Tibial nerve (tissue), 4 donors: ENCODE measurements around the gene NOVA2. TPM values are rescaled to one million over a fixed set of nuclear protein-coding genes. Genes with fewer than 3 reads are reported as not detected.

ENCODE experiments used
- DNase-seq, 2 donors: peaks; one replicate each; pipeline ENCODE4 v3.0.0-alpha.2; 2019; ENCODE audit warnings: low spot score in 2 of 2
- H3K27ac ChIP-seq, 4 donors: fragments of 200-600 bp; sonication (generic) in 3 of 4; one replicate each; pipeline ENCODE4 v1.5.1; 2017 to 2019; ENCODE audit warnings: mild to moderate bottlenecking in 1 of 4
- H3K27me3 ChIP-seq, 2 donors: fragments of 200-600 bp; sonication (generic) in 1 of 2; one replicate each; pipeline versions ENCODE4 v1.5.1 to v1.6.0; 2017 to 2019
- H3K36me3 ChIP-seq, 3 donors: fragments of 200-600 bp; sonication (generic); one replicate each; pipeline ENCODE4 v1.5.1; 2018 to 2019
- H3K4me1 ChIP-seq, 4 donors: fragments of 200-600 bp; sonication (generic) in 3 of 4; one replicate each; pipeline ENCODE4 v1.5.1; 2017 to 2019
- H3K4me3 ChIP-seq, 4 donors: fragments of 200-600 bp; sonication (generic) in 3 of 4; one replicate each; pipeline ENCODE4 v1.5.1; 2017 to 2019; ENCODE audit warnings: mild to moderate bottlenecking in 1 of 4, moderate library complexity in 1 of 4
- H3K9me3 ChIP-seq, 4 donors: fragments of 200-600 bp; sonication (generic) in 3 of 4; one replicate each; pipeline ENCODE4 v1.5.1; 2017 to 2019
- EP300 ChIP-seq, 2 donors: sonication (generic); formaldehyde crosslinking; IDR thresholded peaks; one replicate each; pipeline ENCODE4 v1.6.1; 2017; ENCODE audit warnings: antibody characterized with exemption in 2 of 2, mild to moderate bottlenecking in 1 of 2
- POLR2A ChIP-seq, 2 donors: fragments of 450-650 bp; IDR thresholded peaks; one replicate each; pipeline ENCODE4 v1.6.1; 2017; ENCODE audit warnings: antibody characterized with exemption in 2 of 2, mild to moderate bottlenecking in 2 of 2, moderate library complexity in 2 of 2
- WGBS, 2 donors: methylation state at CpG; one replicate each; pipeline ENCODE4 v1.1.5; 2018; 5-methylcytosine and 5-hydroxymethylcytosine counted together
- total RNA-seq, 4 donors: library from RNA; depleted of rRNA; stranded (reverse); fragments of >200 nt; gene quantifications; one replicate each; pipeline ENCODE4 v1.1.0, GENCODE V29; 2016
- TF ChIP-seq, protein P1 (sequence below), 5 experiments: fragments of 200-600 bp in 3 of 5; fragments of 450-650 bp in 2 of 5; sonication (generic) in 3 of 5; IDR thresholded peaks; one replicate each; pipeline ENCODE4 v1.5.1; 2016 to 2019; ENCODE audit warnings: antibody characterized with exemption in 5 of 5, mild to moderate bottlenecking in 3 of 5, moderate library complexity in 2 of 5

Gene NOVA2
- total RNA-seq, 4 donors from 2014 or later: 1.5 to 6.9 (median 1.7) TPM

DNA sequence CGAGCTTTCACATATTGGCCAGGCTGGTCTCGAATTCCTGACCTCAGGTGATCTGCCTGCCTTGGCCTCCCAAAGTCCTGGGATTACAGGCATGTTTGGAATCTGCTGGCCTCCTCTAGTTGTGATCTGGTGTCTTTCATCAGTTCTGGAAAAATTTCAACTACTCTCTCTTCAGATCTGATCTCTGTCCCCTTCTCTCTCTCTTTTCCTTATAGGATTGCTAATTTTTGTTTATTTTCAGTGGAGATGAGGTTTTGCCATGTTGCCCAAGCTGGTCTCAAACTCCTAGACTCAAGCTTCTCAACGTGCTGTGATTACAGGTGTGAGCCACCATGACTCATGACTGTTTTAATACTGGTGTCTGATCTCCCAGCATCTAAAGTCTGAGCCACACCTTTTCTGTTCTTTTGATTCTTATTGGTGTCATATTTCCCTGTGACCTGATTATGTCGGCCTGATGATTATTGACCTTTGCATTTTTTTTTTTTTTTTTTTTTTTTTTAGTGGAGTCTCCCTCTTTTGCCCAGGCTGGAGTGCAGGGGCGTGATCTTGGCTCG, 48.7 kb downstream of the NOVA2 start:
- TF ChIP-seq, protein P1, sequence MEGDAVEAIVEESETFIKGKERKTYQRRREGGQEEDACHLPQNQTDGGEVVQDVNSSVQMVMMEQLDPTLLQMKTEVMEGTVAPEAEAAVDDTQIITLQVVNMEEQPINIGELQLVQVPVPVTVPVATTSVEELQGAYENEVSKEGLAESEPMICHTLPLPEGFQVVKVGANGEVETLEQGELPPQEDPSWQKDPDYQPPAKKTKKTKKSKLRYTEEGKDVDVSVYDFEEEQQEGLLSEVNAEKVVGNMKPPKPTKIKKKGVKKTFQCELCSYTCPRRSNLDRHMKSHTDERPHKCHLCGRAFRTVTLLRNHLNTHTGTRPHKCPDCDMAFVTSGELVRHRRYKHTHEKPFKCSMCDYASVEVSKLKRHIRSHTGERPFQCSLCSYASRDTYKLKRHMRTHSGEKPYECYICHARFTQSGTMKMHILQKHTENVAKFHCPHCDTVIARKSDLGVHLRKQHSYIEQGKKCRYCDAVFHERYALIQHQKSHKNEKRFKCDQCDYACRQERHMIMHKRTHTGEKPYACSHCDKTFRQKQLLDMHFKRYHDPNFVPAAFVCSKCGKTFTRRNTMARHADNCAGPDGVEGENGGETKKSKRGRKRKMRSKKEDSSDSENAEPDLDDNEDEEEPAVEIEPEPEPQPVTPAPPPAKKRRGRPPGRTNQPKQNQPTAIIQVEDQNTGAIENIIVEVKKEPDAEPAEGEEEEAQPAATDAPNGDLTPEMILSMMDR (IDR thresholded peaks at IDR 0.05): no peak
- no peak for TF ChIP-seq EP300 (IDR thresholded peaks at IDR 0.05)
- no peak for TF ChIP-seq POLR2A (IDR thresholded peaks at IDR 0.05)
- DNase-seq: no peak
- Histone ChIP-seq H3K4me1 (peaks cover 0 to 12% (median 0%) of the 10 kb centered on the region in 4 donors), H3K4me3 (no peak overlapping the region), H3K27ac (no peak overlapping the region), H3K9me3 (no peaks in the 10 kb centered on the region), H3K27me3 (no peaks in the 10 kb centered on the region), H3K36me3 (no peaks in the 10 kb centered on the region)
- WGBS, 2 donors: 82 to 84% methylated on average over 6 of the region's 6 CpGs

DNA sequence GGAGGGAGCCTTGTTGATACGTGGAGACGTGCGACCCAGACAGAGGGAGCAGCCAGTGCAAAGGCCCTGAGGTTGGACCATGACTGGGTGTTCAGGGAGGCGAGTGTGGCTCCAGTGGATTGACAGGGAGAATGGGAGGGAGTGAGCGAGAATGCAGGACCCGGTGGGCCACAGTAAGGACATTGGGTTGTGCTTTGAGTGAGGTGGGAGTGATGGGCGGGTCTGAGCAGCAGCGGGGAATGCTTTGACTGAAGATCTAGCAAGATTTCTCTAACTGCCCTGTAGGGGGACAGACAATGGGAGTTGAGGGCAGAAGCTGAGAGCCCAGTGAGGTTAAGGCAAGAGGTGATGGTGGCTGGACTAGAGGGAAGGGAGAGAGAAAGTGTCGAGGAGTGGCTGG, 51.4 kb downstream of the NOVA2 start:
- no peak for DNase-seq
- 56 to 63% methylated on average over 9 of the region's 9 CpGs for WGBS, 2 donors
- TF ChIP-seq EP300 (IDR thresholded peaks at IDR 0.05) (no peak), POLR2A (IDR thresholded peaks at IDR 0.05) (no peak)
- TF ChIP-seq, protein P1 (IDR thresholded peaks at IDR 0.05): no peak
- no peaks in the 10 kb centered on the region for H3K36me3 ChIP-seq
- H3K4me3 ChIP-seq: no peak overlapping the region
- H3K27me3 ChIP-seq: no peaks in the 10 kb centered on the region
- H3K9me3 ChIP-seq: no peaks in the 10 kb centered on the region
- H3K4me1 ChIP-seq: peaks cover 0 to 4% (median 0%) of the 10 kb centered on the region in 4 donors
- no peak overlapping the region for H3K27ac ChIP-seq

DNA sequence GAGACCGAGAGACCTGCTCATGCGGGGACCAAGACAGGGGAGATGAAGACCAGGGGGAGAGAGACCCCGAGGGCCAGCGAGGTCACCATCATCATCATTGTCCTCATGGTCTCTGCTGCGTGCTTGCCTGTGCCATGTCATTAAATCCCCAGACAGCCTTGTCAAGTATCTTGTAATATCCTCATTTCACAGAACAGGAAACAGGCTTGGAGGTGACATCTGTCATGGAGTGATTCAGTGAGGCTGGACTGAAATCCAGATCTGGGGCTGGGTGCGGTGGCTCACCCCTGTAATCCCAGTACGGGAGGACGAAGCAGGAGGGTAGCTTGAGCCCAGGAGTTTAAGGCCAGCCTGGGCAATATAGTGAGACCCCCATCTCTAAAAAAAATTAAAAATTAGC, 53.2 kb downstream of the NOVA2 start:
- Histone ChIP-seq H3K36me3 (no peaks in the 10 kb centered on the region), H3K9me3 (no peaks in the 10 kb centered on the region), H3K4me1 (peaks cover 0 to 4% (median 0%) of the 10 kb centered on the region in 4 donors), H3K4me3 (no peak overlapping the region), H3K27me3 (no peaks in the 10 kb centered on the region), H3K27ac (no peak overlapping the region)
- no peak for DNase-seq
- TF ChIP-seq POLR2A (IDR thresholded peaks at IDR 0.05): no peak
- TF ChIP-seq, protein P1 (IDR thresholded peaks at IDR 0.05): no peak
- TF ChIP-seq EP300 (IDR thresholded peaks at IDR 0.05): no peak
- 60 to 66% methylated on average over 8 of the region's 8 CpGs for WGBS, 2 donors

DNA sequence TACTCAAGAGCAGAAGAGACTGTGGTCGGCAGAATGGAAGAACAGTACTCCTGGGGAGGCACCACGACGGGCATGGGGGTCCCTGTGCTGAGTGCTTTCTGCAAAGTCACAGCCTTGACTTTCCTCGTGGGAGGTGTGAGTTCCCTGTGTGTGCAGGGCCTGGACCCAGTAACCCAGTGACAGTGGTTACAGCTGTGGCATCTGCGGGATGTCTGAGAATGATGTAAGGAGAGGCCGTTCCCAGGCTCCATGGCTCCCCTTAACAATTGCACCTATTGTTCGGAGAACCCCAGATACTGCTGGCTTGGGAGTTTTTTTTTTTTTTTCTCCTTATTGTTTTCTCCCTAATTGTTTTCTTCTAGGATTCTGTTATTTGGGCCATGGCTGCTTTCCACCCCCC, 54.0 kb downstream of the NOVA2 start:
- 27 to 39% methylated on average over 7 of the region's 7 CpGs for WGBS, 2 donors
- Histone ChIP-seq H3K27ac (no peak overlapping the region), H3K27me3 (peaks cover 0 to 2% of the 10 kb centered on the region in 2 donors), H3K4me3 (no peak overlapping the region), H3K36me3 (no peaks in the 10 kb centered on the region), H3K9me3 (no peaks in the 10 kb centered on the region), H3K4me1 (peaks cover 0 to 4% (median 0%) of the 10 kb centered on the region in 4 donors)
- DNase-seq: no peak
- TF ChIP-seq, protein P1 (IDR thresholded peaks at IDR 0.05): no peak

DNA sequence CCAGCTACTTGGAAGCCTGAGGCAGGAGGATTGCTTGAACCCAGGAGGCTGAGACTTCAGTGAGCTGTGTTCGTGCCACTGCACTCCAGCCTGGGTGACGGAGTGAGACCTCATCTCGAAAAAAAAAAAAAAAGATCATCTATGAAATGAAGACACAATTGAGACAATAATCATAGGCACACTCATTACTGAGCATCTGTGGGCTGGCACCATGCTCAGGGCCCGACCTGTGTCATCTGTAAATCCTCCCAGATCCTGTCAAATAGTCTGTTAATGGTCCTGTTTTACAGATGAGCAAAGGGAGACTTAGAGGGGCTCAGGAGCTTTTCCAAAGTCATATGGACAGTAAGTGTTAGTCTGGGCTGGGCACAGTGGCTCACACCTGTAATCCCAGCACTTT, 54.9 kb downstream of the NOVA2 start:
- no peak for DNase-seq
- peaks cover 0 to 4% (median 0%) of the 10 kb centered on the region in 4 donors for H3K4me1 ChIP-seq
- no peaks in the 10 kb centered on the region for H3K9me3 ChIP-seq
- TF ChIP-seq, protein P1 (IDR thresholded peaks at IDR 0.05): no peak
- TF ChIP-seq POLR2A (IDR thresholded peaks at IDR 0.05): no peak
- no peak for TF ChIP-seq EP300 (IDR thresholded peaks at IDR 0.05)
- no peak overlapping the region for H3K27ac ChIP-seq
- no peak overlapping the region for H3K4me3 ChIP-seq
- H3K27me3 ChIP-seq: peaks cover 0 to 11% of the 10 kb centered on the region in 2 donors
- H3K36me3 ChIP-seq: no peaks in the 10 kb centered on the region
- 66 to 82% methylated on average over 4 of the region's 4 CpGs for WGBS, 2 donors
